A673 (cell line): Measurements from ENCODE around the gene CLTRN. TPM values are rescaled to one million over a fixed set of nuclear protein-coding genes. Genes with fewer than 3 reads are reported as not detected.
"Not testable (repeated sequence)": the region's sequence is repeated elsewhere in the genome, so short reads cannot be mapped to it uniquely, and the experiment has no call there.

ENCODE experiments used
- Bru-seq: library from RNA; stranded (reverse); fragments of 400-500 nt; gene quantifications from one replicate; lab custom pipeline; 2021; lab: Mats Ljungman, UMichigan
- BruChase-seq, 2 experiments: library from RNA; stranded (reverse); fragments of 400-500 nt; gene quantifications; one replicate each; lab custom pipeline; 2021; lab: Mats Ljungman, UMichigan
- BruUV-seq: library from RNA; stranded (reverse); fragments of 400-500 nt; replicated peaks from 2 replicates; lab custom pipeline; 2021; lab: Mats Ljungman, UMichigan
- CTCF ChIA-PET: fragments of 300-600 bp; sonication (Branson Sonifier 250); formaldehyde crosslinking; loops from one replicate; lab custom pipeline; 2022; ENCODE audit warnings: antibody characterized with exemption; lab: Charles Lee
- POLR2A ChIA-PET: fragments of 300-600 bp; sonication (Branson Sonifier 250); formaldehyde crosslinking; loops from one replicate; lab custom pipeline; 2022; ENCODE audit warnings: antibody characterized with exemption; ENCODE audit not compliant: low non-redundant PET; lab: Charles Lee
- DNase-seq: peaks from one replicate; pipeline ENCODE4 v3.0.0-alpha.2; 2015; ENCODE audit warnings: low spot score
- H3K27ac ChIP-seq: fragments of 200-600 bp; sonication (generic); 2 replicates; pipeline ENCODE4 v1.5.1; 2016; ENCODE audit warnings: mixed run types, low read depth, mild to moderate bottlenecking, mixed read lengths, antibody characterized with exemption, low read length; ENCODE audit not compliant: poor library complexity, severe bottlenecking
- H3K27me3 ChIP-seq: fragments of 200-600 bp; sonication (generic); replicated peaks from 2 replicates; pipeline ENCODE4 v1.6.1; 2017; ENCODE audit warnings: mixed run types, low read depth, mild to moderate bottlenecking, mixed read lengths, antibody characterized with exemption, low read length; ENCODE audit not compliant: insufficient read depth, poor library complexity
- H3K36me3 ChIP-seq: fragments of 200-600 bp; sonication (generic); 2 replicates; pipeline ENCODE4 v1.6.1; 2016; ENCODE audit warnings: mixed run types, mild to moderate bottlenecking, mixed read lengths, antibody characterized with exemption, low read length; ENCODE audit not compliant: insufficient read depth, poor library complexity, severe bottlenecking
- H3K4me1 ChIP-seq: fragments of 200-600 bp; sonication (generic); 2 replicates; pipeline ENCODE4 v1.6.1; 2017; ENCODE audit warnings: mixed run types, mild to moderate bottlenecking, mixed read lengths, antibody characterized with exemption, low read length; ENCODE audit not compliant: insufficient read depth, poor library complexity, severe bottlenecking
- H3K4me3 ChIP-seq: fragments of 200-600 bp; sonication (generic); 2 replicates; pipeline ENCODE4 v1.5.1; 2016; ENCODE audit warnings: low read depth, mixed run types, mild to moderate bottlenecking, mixed read lengths, low read length; ENCODE audit not compliant: poor library complexity, severe bottlenecking
- H3K9me3 ChIP-seq: fragments of 200-600 bp; sonication (generic); 2 replicates; pipeline ENCODE4 v1.6.1; 2016; ENCODE audit warnings: mixed run types, low read depth, mild to moderate bottlenecking, mixed read lengths, antibody characterized with exemption, low read length; ENCODE audit not compliant: poor library complexity, severe bottlenecking
- EZH2 ChIP-seq: fragments of 200-600 bp; sonication (generic); IDR thresholded peaks from 2 replicates; pipeline ENCODE4 v1.6.1; 2017; ENCODE audit warnings: borderline replicate concordance, low read depth, mild to moderate bottlenecking, mixed read lengths, antibody characterized with exemption, low read length; ENCODE audit not compliant: poor library complexity, severe bottlenecking
- intact Hi-C: fragments of 100-400 bp; cut with micrococcal nuclease; formaldehyde crosslinking; loops from one replicate; pipeline ENCODE4 v1.10.0; 2022; ENCODE audit not compliant: unreplicated experiment
- long read RNA-seq: library from polyadenylated mRNA; stranded (forward); transcript quantifications from one replicate; pipeline ENCODE4 v2.0.0, GENCODE V29; 2022
- total RNA-seq: library from RNA; stranded (reverse); gene quantifications from 2 replicates; pipeline ENCODE4 v1.2.3, GENCODE V29; 2021
- TF ChIP-seq, protein P1 (sequence below): fragments of 300-800, 200-600 bp; sonication (generic); conservative IDR thresholded peaks from 2 replicates; pipeline ENCODE4 v1.5.1; 2017; ENCODE audit warnings: low read depth, mild to moderate bottlenecking, antibody characterized with exemption, low read length, moderate library complexity, mixed read lengths

Gene CLTRN
- total RNA-seq = 0.26 TPM in 1 of 2 replicates, not detected in the other
- percentile 29 among the genes with signal in this experiment for Bru-seq, nascent RNA
- percentile 10 among the genes with signal in this experiment for BruChase-seq, experiment 1, labeled RNA remaining after a 2-hour chase
- percentile 36 among the genes with signal in this experiment for BruChase-seq, experiment 2, labeled RNA remaining after a 6-hour chase
- long read RNA-seq = 0 reads

DNA sequence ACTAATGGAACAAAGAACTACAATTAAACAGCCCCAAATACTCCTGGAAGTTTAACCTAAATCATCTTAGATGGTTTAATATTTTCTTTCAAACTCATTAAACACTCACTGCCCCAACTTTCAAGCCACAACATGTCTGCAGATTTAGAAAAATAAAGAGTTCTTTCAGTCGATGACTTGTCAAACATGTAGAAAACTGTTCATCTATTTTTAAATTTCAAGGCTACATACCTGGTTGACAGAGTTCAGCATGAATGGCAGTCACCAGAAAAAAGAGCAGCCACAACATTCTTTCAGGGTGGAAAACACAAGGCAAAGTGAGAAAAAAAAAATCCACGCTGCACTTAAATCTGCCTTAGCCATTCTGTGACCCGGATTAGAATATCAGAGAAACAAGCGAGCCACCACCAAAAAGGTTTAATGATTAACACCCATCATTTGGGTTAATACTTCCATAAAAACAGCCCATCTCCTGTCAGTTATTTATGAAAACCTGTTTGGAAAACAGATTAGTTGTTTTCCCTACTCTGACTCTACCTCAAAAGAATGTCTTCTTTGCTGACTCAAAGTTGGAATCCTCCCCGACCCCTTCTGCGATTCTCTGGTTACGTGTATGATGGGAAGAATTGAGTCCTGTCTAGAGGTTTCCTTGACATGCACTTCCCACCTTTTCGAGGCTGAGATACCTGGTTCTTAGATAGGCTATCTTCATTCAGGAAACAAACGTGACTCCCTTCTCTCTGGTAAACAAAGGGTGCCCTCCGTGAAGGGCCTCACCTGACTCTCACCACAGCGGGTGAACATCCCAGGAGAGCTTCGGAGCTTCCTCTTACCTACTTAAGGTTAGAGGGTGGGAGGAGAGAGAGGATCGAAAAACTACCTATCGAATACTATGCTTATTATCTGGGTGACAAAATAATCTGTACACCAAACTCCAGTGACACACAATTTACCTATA lies at the start of gene CLTRN:
TSS of gene CLTRN (minus strand) at position 319 of the 958 bp plus-strand sequence. CDS start at position 289, 30 bp downstream.
- POLR2A ChIA-PET = no interaction called here
- Histone ChIP-seq H3K4me1 (no peaks in the 10 kb centered on the region), H3K27ac (no peak within 1 kb of the TSS), H3K9me3 (no peaks in the 10 kb centered on the region), H3K36me3 (no peaks in the 10 kb centered on the region), H3K4me3 (no peak within 1 kb of the TSS), H3K27me3 (peaks cover 76% of the 10 kb centered on the region)
- no peak for TF ChIP-seq EZH2
- TF ChIP-seq, protein P1, sequence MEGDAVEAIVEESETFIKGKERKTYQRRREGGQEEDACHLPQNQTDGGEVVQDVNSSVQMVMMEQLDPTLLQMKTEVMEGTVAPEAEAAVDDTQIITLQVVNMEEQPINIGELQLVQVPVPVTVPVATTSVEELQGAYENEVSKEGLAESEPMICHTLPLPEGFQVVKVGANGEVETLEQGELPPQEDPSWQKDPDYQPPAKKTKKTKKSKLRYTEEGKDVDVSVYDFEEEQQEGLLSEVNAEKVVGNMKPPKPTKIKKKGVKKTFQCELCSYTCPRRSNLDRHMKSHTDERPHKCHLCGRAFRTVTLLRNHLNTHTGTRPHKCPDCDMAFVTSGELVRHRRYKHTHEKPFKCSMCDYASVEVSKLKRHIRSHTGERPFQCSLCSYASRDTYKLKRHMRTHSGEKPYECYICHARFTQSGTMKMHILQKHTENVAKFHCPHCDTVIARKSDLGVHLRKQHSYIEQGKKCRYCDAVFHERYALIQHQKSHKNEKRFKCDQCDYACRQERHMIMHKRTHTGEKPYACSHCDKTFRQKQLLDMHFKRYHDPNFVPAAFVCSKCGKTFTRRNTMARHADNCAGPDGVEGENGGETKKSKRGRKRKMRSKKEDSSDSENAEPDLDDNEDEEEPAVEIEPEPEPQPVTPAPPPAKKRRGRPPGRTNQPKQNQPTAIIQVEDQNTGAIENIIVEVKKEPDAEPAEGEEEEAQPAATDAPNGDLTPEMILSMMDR = no peak
- CTCF ChIA-PET = no interaction called here
- BruUV-seq = no TSS peak
- DNase-seq = no peak
- intact Hi-C loops = no loop called here

DNA sequence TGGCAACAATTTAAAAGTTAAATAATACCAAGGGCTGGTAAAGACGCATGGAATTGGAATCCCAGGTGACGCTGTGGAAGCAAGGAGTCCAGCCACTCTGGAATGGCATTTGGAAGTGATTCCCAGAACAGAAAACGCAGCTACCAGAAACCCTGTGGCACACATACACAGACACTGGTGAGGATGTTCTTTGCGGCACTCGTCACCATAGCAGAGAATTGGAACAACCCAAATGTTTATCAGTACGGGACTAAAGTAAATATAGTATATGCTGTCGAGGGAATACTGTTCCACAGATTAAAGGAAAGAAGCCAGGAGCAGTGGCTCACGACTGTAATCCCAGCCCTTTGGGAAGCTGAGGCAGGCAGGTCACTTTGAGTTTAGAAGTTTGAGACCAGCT lies 39.7 kb upstream of the CLTRN start:
- intact Hi-C loops, POLR2A ChIA-PET, H3K27me3 ChIP-seq, CTCF ChIA-PET, H3K4me1 ChIP-seq, H3K27ac ChIP-seq, BruUV-seq, H3K4me3 ChIP-seq, H3K36me3 ChIP-seq, DNase-seq, H3K9me3 ChIP-seq: not testable (repeated sequence)

GRCh38 chrX:15703809-15704208 lies 39.2 kb upstream of the CLTRN start:
- H3K9me3 ChIP-seq, POLR2A ChIA-PET, H3K36me3 ChIP-seq, intact Hi-C loops, CTCF ChIA-PET, H3K27me3 ChIP-seq, H3K4me1 ChIP-seq, H3K4me3 ChIP-seq, BruUV-seq, DNase-seq, H3K27ac ChIP-seq: not testable (repeated sequence)

- no peak overlapping the region for H3K27ac ChIP-seq
- no TSS peak for BruUV-seq
- TF ChIP-seq EZH2 = no peak
- TF ChIP-seq, protein P1 = no peak
- H3K27me3 ChIP-seq = no peaks in the 10 kb centered on the region
- no peak for DNase-seq
- no peaks in the 10 kb centered on the region for H3K36me3 ChIP-seq
- ChIA-PET CTCF (no interaction called here), POLR2A (no interaction called here)
- intact Hi-C loops = no loop called here
- H3K4me1 ChIP-seq = no peaks in the 10 kb centered on the region
- H3K9me3 ChIP-seq = no peaks in the 10 kb centered on the region
- H3K4me3 ChIP-seq = no peak overlapping the region
These were observed 38.1 kb upstream of the CLTRN start for GRCh38 chrX:15702488-15703371.
